HG02763 (cell line): ENCODE results near the gene TTC5.
"Not testable (repeated sequence)": the region's sequence is repeated elsewhere in the genome, so short reads cannot be mapped to it uniquely, and the experiment has no call there.

Experiments used
- ATAC-seq: cut with Tn5 transposase; IDR thresholded peaks from one replicate; pipeline ENCODE4 v1.9.1; 2021; ENCODE audit warnings: mild to moderate bottlenecking, moderate library complexity; ENCODE audit not compliant: unreplicated experiment

Gene TTC5

GRCh38 chr14:20305265-20306078 lies at the start of gene TTC5:
TSS of gene TTC5 (minus strand) at chr14:20305951. CDS start at chr14:20305937, 14 bp downstream.
- peak; percentile 95 for ATAC-seq

GRCh38 chr14:20350860-20351259 lies 45.1 kb upstream of the TTC5 start:
- ATAC-seq = no peak

- no peak for ATAC-seq
Measured at GRCh38 chr14:20350282-20350681, 44.5 kb upstream of the TTC5 start.

GRCh38 chr14:20347747-20348146 lies 42.0 kb upstream of the TTC5 start:
- ATAC-seq = no peak

- ATAC-seq = no peak
Measured at GRCh38 chr14:20346713-20347112, 41.0 kb upstream of the TTC5 start.

- no peak for ATAC-seq
Measured at GRCh38 chr14:20345366-20345765, 39.6 kb upstream of the TTC5 start.

- no peak for ATAC-seq
Measured at GRCh38 chr14:20343862-20344220, 38.1 kb upstream of the TTC5 start.

GRCh38 chr14:20343092-20343861 lies 37.5 kb upstream of the TTC5 start, which contains the start of gene PARP2:
TSS of gene PARP2 (plus strand) at chr14:20343635. CDS start at chr14:20343642, 7 bp downstream.
- peak; percentile 90 for ATAC-seq

- ATAC-seq = no peak
Measured at GRCh38 chr14:20341646-20342045, 35.9 kb upstream of the TTC5 start.

- not testable (repeated sequence) for ATAC-seq
Measured at GRCh38 chr14:20341032-20341431, 35.3 kb upstream of the TTC5 start.

- no peak for ATAC-seq
Measured at GRCh38 chr14:20334017-20334416, 28.3 kb upstream of the TTC5 start.

- ATAC-seq = no peak
Measured at GRCh38 chr14:20333494-20333841, 27.7 kb upstream of the TTC5 start.

GRCh38 chr14:20332788-20333493 lies 27.2 kb upstream of the TTC5 start, which contains the start of gene CCNB1IP1:
TSS of gene CCNB1IP1 (minus strand) at chr14:20333279. CDS start at chr14:20316523, 16,756 bp downstream.
- peak; percentile 98 for ATAC-seq

GRCh38 chr14:20332431-20332787 lies 26.7 kb upstream of the TTC5 start:
- ATAC-seq = no peak

GRCh38 chr14:20331053-20331613 lies 25.4 kb upstream of the TTC5 start:
- ATAC-seq = no peak

GRCh38 chr14:20329355-20329754 lies 23.6 kb upstream of the TTC5 start:
- ATAC-seq = no peak

- no peak for ATAC-seq
Measured at GRCh38 chr14:20328705-20329104, 23.0 kb upstream of the TTC5 start.

GRCh38 chr14:20327005-20327869 lies 21.5 kb upstream of the TTC5 start:
- ATAC-seq = no peak

GRCh38 chr14:20317720-20318119 lies 12.0 kb upstream of the TTC5 start:
- no peak for ATAC-seq

GRCh38 chr14:20314026-20314425 lies 8.3 kb upstream of the TTC5 start:
- ATAC-seq = no peak
